ENCODE results near the gene GRP.

GRP gene

GRCh38 chr18:59264651-59265245 is 44.8 kb downstream of the GRP start:
- no peak for DNase-seq
- peaks cover 68% of the 10 kb centered on the region for H3K27me3 ChIP-seq
- H3K9me3 ChIP-seq, result no peaks in the 10 kb centered on the region
- no peaks in the 10 kb centered on the region for H3K4me1 ChIP-seq
- no peaks in the 10 kb centered on the region for H3K36me3 ChIP-seq
- H3K4me3 ChIP-seq (ENCODE audit: low read depth, low read length), result no peak overlapping the region
- TF ChIP-seq, protein P1, sequence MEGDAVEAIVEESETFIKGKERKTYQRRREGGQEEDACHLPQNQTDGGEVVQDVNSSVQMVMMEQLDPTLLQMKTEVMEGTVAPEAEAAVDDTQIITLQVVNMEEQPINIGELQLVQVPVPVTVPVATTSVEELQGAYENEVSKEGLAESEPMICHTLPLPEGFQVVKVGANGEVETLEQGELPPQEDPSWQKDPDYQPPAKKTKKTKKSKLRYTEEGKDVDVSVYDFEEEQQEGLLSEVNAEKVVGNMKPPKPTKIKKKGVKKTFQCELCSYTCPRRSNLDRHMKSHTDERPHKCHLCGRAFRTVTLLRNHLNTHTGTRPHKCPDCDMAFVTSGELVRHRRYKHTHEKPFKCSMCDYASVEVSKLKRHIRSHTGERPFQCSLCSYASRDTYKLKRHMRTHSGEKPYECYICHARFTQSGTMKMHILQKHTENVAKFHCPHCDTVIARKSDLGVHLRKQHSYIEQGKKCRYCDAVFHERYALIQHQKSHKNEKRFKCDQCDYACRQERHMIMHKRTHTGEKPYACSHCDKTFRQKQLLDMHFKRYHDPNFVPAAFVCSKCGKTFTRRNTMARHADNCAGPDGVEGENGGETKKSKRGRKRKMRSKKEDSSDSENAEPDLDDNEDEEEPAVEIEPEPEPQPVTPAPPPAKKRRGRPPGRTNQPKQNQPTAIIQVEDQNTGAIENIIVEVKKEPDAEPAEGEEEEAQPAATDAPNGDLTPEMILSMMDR (IDR thresholded peaks at IDR 0.05; ENCODE audit: low read depth, low read length), result no peak

DNA sequence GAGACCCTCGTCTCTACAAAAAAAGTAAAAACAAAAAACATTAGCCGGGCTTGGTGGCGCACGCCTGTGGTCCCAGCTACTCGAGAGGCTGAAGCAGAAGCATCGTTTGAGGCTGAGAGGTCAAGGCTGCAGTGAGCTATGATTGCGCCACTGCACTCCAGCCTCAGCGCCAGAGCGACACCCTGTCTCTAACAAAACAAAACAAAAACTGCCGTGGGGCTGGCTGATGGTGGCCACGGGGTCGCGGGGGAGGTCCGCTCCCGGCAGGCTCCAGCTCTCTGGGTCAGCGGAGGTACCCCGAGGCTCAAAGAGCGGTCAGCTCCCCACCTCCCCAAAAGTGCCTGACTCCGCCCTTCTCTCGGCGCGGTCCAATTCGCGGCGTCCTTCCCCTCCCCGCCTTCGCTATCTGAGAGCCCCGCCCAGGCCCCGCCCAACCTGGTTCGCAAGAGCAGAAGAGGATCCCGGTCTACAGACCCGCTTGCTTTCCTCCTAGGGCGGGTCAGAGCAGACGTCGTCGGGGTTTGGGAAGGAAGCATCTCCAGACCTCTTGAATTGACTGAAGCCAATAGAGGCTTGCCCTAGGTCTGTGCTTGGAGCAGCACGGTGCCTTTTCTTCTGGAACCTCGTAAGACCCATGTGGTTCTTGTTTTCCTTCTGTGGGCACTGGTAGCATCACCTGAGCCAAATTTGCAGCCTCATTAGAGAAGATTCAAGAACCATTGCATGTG is 45.5 kb downstream of the GRP start:
- peak overlapping the region; percentile 37 for H3K4me3 ChIP-seq (ENCODE audit: low read depth, low read length)
- no peaks in the 10 kb centered on the region for H3K4me1 ChIP-seq
- H3K27me3 ChIP-seq, result peaks cover 75% of the 10 kb centered on the region
- H3K36me3 ChIP-seq, result no peaks in the 10 kb centered on the region
- peak; percentile 39 for DNase-seq
- TF ChIP-seq, protein P1 (IDR thresholded peaks at IDR 0.05; ENCODE audit: low read depth, low read length), result no peak
- no peaks in the 10 kb centered on the region for H3K9me3 ChIP-seq

GRCh38 chr18:59265974-59266369 is 46.0 kb downstream of the GRP start:
- Histone ChIP-seq H3K27me3 (peaks cover 80% of the 10 kb centered on the region), H3K4me1 (no peaks in the 10 kb centered on the region), H3K36me3 (no peaks in the 10 kb centered on the region), H3K9me3 (no peaks in the 10 kb centered on the region), H3K4me3 (ENCODE audit: low read depth, low read length) (no peak overlapping the region)
- TF ChIP-seq, protein P1 (IDR thresholded peaks at IDR 0.05; ENCODE audit: low read depth, low read length), result no peak
- DNase-seq, result no peak

GRCh38 chr18:59266459-59266858 is 46.5 kb downstream of the GRP start:
- no peaks in the 10 kb centered on the region for H3K4me1 ChIP-seq
- H3K9me3 ChIP-seq, result no peaks in the 10 kb centered on the region
- H3K4me3 ChIP-seq (ENCODE audit: low read depth, low read length), result no peak overlapping the region
- peaks cover 85% of the 10 kb centered on the region for H3K27me3 ChIP-seq
- TF ChIP-seq, protein P1 (IDR thresholded peaks at IDR 0.05; ENCODE audit: low read depth, low read length), result no peak
- no peak for DNase-seq
- H3K36me3 ChIP-seq, result no peaks in the 10 kb centered on the region

- TF ChIP-seq, protein P1 (IDR thresholded peaks at IDR 0.05; ENCODE audit: low read depth, low read length), result no peak
- no peak for DNase-seq
- Histone ChIP-seq H3K4me3 (ENCODE audit: low read depth, low read length) (no peak overlapping the region), H3K4me1 (no peaks in the 10 kb centered on the region), H3K27me3 (peaks cover 91% of the 10 kb centered on the region), H3K9me3 (no peaks in the 10 kb centered on the region), H3K36me3 (no peaks in the 10 kb centered on the region)
These were observed 47.0 kb downstream of the GRP start for GRCh38 chr18:59266886-59267502.

Data from BE2C (cell line).